HepG2 (cell line): ENCODE data around the gene WWTR1.

Source experiments
- ATF7 ChIP-seq, 2 experiments: fragments of 450-650 bp in 1 of 2; sonication (generic) in 1 of 2; formaldehyde crosslinking in 1 of 2; IDR thresholded peaks; 2 replicates each; pipeline versions ENCODE4 v1.4.0 to v1.6.1; 2016 to 2020; ENCODE audit warnings: antibody characterized with exemption in 1 of 2, mild to moderate bottlenecking in 1 of 2, missing genetic modification reagents in 1 of 2
- JUND ChIP-seq: sonication (generic); formaldehyde crosslinking; IDR thresholded peaks from 2 replicates; pipeline ENCODE4 v1.8.0; 2022; ENCODE audit warnings: mild to moderate bottlenecking, missing genetic modification reagents
- MYC ChIP-seq: sonication (generic); formaldehyde crosslinking; IDR thresholded peaks from 2 replicates; pipeline ENCODE4 v1.9.0; 2021; ENCODE audit warnings: missing genetic modification reagents, borderline replicate concordance
- MYNN ChIP-seq: sonication (generic); formaldehyde crosslinking; IDR thresholded peaks from 2 replicates; pipeline ENCODE4 v1.4.0; 2020; ENCODE audit warnings: mild to moderate bottlenecking, low read depth, missing genetic modification reagents
- NFIB ChIP-seq: sonication (generic); formaldehyde crosslinking; IDR thresholded peaks from 2 replicates; pipeline ENCODE4 v1.9.0; 2021; ENCODE audit warnings: missing genetic modification reagents, mild to moderate bottlenecking, borderline replicate concordance
- POLR2A ChIP-seq, 2 experiments: IDR thresholded peaks; 2 replicates each; pipeline ENCODE4 v1.6.1; 2011; ENCODE audit warnings: low read depth in 2 of 2, low read length in 2 of 2, mild to moderate bottlenecking in 1 of 2, moderate library complexity in 1 of 2; ENCODE audit not compliant: insufficient read depth in 1 of 2
- RNF2 ChIP-seq: fragments of 450-650 bp; conservative IDR thresholded peaks from 2 replicates; pipeline ENCODE4 v1.6.1; 2016; ENCODE audit warnings: low read depth
- SMARCC2 ChIP-seq: fragments of 450-650 bp; IDR thresholded peaks from 2 replicates; pipeline ENCODE4 v1.6.1; 2017; ENCODE audit warnings: antibody characterized with exemption, mild to moderate bottlenecking
- SNRNP70 ChIP-seq: fragments of 200-400 bp; formaldehyde crosslinking; IDR thresholded peaks from 2 replicates; pipeline ENCODE4 v1.6.1; 2017; ENCODE audit warnings: mild to moderate bottlenecking, low read depth, low read length, moderate library complexity
- TAF1 ChIP-seq: sonication (generic); formaldehyde crosslinking; IDR thresholded peaks from 2 replicates; pipeline ENCODE4 v1.4.0; 2020; ENCODE audit warnings: missing genetic modification reagents
- TF ChIP-seq, protein P1 (sequence below): sonication (generic); formaldehyde crosslinking; IDR thresholded peaks from 2 replicates; pipeline ENCODE4 v1.5.0; 2020; ENCODE audit warnings: mild to moderate bottlenecking, missing genetic modification reagents, moderate library complexity
- TF ChIP-seq, protein P2 (sequence below): sonication (generic); formaldehyde crosslinking; IDR thresholded peaks from 2 replicates; pipeline ENCODE4 v1.4.0; 2020; ENCODE audit warnings: missing genetic modification reagents
- TF ChIP-seq, protein P3 (sequence below), 2 experiments: IDR thresholded peaks; 2 replicates each; pipeline ENCODE4 v1.6.1; 2011 to 2012; ENCODE audit warnings: low read length in 2 of 2, borderline replicate concordance in 1 of 2, low read depth in 1 of 2, mild to moderate bottlenecking in 1 of 2, moderate library complexity in 1 of 2

- TF ChIP-seq SNRNP70 (no peak), NFIB (CRISPR knock-in tag) (no peak), MYNN (CRISPR knock-in tag) (no peak), TAF1 (CRISPR knock-in tag) (no peak), JUND (CRISPR knock-in tag) (no peak), SMARCC2 (no peak), ATF7 (IDR thresholded peaks at IDR 0.05) (no peak), ATF7 (CRISPR knock-in tag; IDR thresholded peaks at IDR 0.05) (no peak), MYC (CRISPR knock-in tag) (no peak), POLR2A (IDR thresholded peaks at IDR 0.05; ENCODE audit: insufficient read depth in 1 of 2, low read depth in 2 of 2, low read length in 2 of 2) (no peak), RNF2 (no peak)
- TF ChIP-seq, protein P1, sequence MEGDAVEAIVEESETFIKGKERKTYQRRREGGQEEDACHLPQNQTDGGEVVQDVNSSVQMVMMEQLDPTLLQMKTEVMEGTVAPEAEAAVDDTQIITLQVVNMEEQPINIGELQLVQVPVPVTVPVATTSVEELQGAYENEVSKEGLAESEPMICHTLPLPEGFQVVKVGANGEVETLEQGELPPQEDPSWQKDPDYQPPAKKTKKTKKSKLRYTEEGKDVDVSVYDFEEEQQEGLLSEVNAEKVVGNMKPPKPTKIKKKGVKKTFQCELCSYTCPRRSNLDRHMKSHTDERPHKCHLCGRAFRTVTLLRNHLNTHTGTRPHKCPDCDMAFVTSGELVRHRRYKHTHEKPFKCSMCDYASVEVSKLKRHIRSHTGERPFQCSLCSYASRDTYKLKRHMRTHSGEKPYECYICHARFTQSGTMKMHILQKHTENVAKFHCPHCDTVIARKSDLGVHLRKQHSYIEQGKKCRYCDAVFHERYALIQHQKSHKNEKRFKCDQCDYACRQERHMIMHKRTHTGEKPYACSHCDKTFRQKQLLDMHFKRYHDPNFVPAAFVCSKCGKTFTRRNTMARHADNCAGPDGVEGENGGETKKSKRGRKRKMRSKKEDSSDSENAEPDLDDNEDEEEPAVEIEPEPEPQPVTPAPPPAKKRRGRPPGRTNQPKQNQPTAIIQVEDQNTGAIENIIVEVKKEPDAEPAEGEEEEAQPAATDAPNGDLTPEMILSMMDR: no peak
- TF ChIP-seq, protein P2, sequence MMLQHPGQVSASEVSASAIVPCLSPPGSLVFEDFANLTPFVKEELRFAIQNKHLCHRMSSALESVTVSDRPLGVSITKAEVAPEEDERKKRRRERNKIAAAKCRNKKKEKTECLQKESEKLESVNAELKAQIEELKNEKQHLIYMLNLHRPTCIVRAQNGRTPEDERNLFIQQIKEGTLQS (CRISPR knock-in tag): no peak
- TF ChIP-seq, protein P3, sequence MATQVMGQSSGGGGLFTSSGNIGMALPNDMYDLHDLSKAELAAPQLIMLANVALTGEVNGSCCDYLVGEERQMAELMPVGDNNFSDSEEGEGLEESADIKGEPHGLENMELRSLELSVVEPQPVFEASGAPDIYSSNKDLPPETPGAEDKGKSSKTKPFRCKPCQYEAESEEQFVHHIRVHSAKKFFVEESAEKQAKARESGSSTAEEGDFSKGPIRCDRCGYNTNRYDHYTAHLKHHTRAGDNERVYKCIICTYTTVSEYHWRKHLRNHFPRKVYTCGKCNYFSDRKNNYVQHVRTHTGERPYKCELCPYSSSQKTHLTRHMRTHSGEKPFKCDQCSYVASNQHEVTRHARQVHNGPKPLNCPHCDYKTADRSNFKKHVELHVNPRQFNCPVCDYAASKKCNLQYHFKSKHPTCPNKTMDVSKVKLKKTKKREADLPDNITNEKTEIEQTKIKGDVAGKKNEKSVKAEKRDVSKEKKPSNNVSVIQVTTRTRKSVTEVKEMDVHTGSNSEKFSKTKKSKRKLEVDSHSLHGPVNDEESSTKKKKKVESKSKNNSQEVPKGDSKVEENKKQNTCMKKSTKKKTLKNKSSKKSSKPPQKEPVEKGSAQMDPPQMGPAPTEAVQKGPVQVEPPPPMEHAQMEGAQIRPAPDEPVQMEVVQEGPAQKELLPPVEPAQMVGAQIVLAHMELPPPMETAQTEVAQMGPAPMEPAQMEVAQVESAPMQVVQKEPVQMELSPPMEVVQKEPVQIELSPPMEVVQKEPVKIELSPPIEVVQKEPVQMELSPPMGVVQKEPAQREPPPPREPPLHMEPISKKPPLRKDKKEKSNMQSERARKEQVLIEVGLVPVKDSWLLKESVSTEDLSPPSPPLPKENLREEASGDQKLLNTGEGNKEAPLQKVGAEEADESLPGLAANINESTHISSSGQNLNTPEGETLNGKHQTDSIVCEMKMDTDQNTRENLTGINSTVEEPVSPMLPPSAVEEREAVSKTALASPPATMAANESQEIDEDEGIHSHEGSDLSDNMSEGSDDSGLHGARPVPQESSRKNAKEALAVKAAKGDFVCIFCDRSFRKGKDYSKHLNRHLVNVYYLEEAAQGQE (IDR thresholded peaks at IDR 0.05; ENCODE audit: borderline replicate concordance in 1 of 2, low read depth in 1 of 2, low read length in 2 of 2): no peak
Observed at GRCh38 chr3:149588909-149589308, 68.9 kb downstream of the WWTR1 start.
